AG20443 (cell line): Measurements from ENCODE around the gene UFC1.

Experiments used
- DNase-seq: peaks from one replicate; pipeline ENCODE4 v3.0.0; 2012; ENCODE audit warnings: low spot score, mixed read lengths

Gene UFC1

GRCh38 chr1:161171191-161171590 is 17.4 kb downstream of the UFC1 start:
- DNase-seq = no peak

- no peak for DNase-seq
These were observed 17.9 kb downstream of the UFC1 start for GRCh38 chr1:161171696-161172095.

GRCh38 chr1:161172349-161172748 is 18.6 kb downstream of the UFC1 start:
- DNase-seq = no peak

- peak; percentile 90 for DNase-seq
These were observed 19.1 kb downstream of the UFC1 start for GRCh38 chr1:161172776-161173376.

- no peak for DNase-seq
These were observed 19.9 kb downstream of the UFC1 start for GRCh38 chr1:161173711-161174110.

GRCh38 chr1:161174911-161175310 is 21.1 kb downstream of the UFC1 start:
- DNase-seq = no peak

- DNase-seq = no peak
These were observed 22.1 kb downstream of the UFC1 start for GRCh38 chr1:161175771-161176453.

- no peak for DNase-seq
These were observed 22.8 kb downstream of the UFC1 start for GRCh38 chr1:161176468-161177111.

GRCh38 chr1:161177112-161177935 is 23.5 kb downstream of the UFC1 start, which contains the start of gene B4GALT3:
Gene B4GALT3, minus strand, starts transcription at chr1:161177507. Its CDS starts 1,447 bp downstream, at chr1:161176060.
- peak; percentile 97 for DNase-seq

GRCh38 chr1:161177936-161178244 is 24.1 kb downstream of the UFC1 start:
- DNase-seq = no peak

GRCh38 chr1:161179698-161180097 is 25.9 kb downstream of the UFC1 start:
- DNase-seq = no peak

GRCh38 chr1:161180639-161181038 is 26.9 kb downstream of the UFC1 start:
- DNase-seq = no peak

GRCh38 chr1:161182214-161182613 is 28.4 kb downstream of the UFC1 start:
- peak; percentile 58 for DNase-seq

GRCh38 chr1:161185282-161185682 is 31.5 kb downstream of the UFC1 start:
- DNase-seq = peak; percentile 61

GRCh38 chr1:161185732-161186311 is 32.0 kb downstream of the UFC1 start:
- no peak for DNase-seq

- no peak for DNase-seq
These were observed 33.5 kb downstream of the UFC1 start for GRCh38 chr1:161187311-161187710.

GRCh38 chr1:161188381-161188780 is 34.6 kb downstream of the UFC1 start:
- no peak for DNase-seq

- peak; percentile 69 for DNase-seq
These were observed 35.3 kb downstream of the UFC1 start for GRCh38 chr1:161189036-161189435.

GRCh38 chr1:161190962-161191521 is 37.3 kb downstream of the UFC1 start:
- DNase-seq = no peak

GRCh38 chr1:161191971-161192370 is 38.2 kb downstream of the UFC1 start:
- no peak for DNase-seq

GRCh38 chr1:161192476-161193465 is 39.0 kb downstream of the UFC1 start:
- peak; percentile 82 for DNase-seq
